ENCODE measurements around the gene RBBP4. TPM values are rescaled to one million over a fixed set of nuclear protein-coding genes. Genes with fewer than 3 reads are reported as not detected.

Gene RBBP4
- total and polyA plus RNA-seq, 2 of the 8 experiments (the other 6 are each of a cell fraction or from before 2014, with no cell fraction given) = 147 to 397 TPM

DNA sequence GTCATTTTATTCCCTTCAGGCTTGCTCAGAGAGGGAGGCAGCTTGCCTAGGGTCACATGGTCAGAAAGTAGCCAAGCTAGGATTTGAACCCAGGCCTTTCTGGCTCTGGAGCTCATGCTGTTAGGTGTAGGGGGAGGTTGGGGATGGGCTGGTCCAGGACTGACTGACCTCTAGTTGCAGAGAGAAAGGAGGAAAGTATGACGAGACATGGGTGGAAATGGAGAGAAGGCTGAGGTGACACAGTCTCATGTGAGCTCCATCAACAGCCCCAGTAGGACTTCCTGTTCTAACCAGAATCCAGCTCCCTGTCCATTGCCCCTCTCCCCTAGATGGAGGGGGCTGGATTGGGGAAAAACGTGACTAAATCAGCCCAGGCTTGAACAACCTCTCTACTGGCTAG, 67.0 kb downstream of the RBBP4 start:
- H3K4me2 ChIP-seq (ENCODE audit: insufficient read depth in 1 of 2, low read depth in 2 of 2, low read length in 2 of 2) = no peak overlapping the region
- no peak overlapping the region for H3K56ac ChIP-seq (replicated peaks; ENCODE audit: insufficient read length, low read depth, low read length)
- ChIA-PET CTCF (ENCODE audit: partially characterized antibody) (interaction anchor here (0.8 to 10.5 kb wide), 5 partner anchors 11 to 198 kb away, joined by 3 to 329 read pairs (median 4); no protein-coding TSS in a partner anchor), POLR2A (ENCODE audit: partially characterized antibody) (interaction anchor here (0.9 to 9.6 kb wide), 4 partner anchors 11 to 55 kb away, joined by 4 to 152 read pairs (median 8); no protein-coding TSS in a partner anchor)
- DNase-seq (ENCODE audit: low read depth in 1 of 2, low spot score in 2 of 2) (no peak), FAIRE-seq (no peak)
- peaks cover 0 to 13% (median 12%) of the 10 kb centered on the region in 4 experiments; a peak in 6 of 7 replicates for H3K4me1 ChIP-seq (replicated peaks in 1 of 4; ENCODE audit: control insufficient read depth in 3 of 4, insufficient read depth in 4 of 4, low read length in 3 of 4)
- H3K14ac ChIP-seq (ENCODE audit: insufficient read length) = no peak overlapping the region
- no peak overlapping the region for H4K8ac ChIP-seq (ENCODE audit: extremely low read depth, insufficient read depth, low read length)
- H3K23me2 ChIP-seq (ENCODE audit: low read depth, low read length) = no peaks in the 10 kb centered on the region
- H2AK5ac ChIP-seq (ENCODE audit: low read depth, low read length) = peak overlapping the region; percentile 60; the same call in 1 of the 2 replicates
- H2BK5ac ChIP-seq (ENCODE audit: low read depth, low read length) = no peak overlapping the region
- no peak overlapping the region for H3K9ac ChIP-seq (replicated peaks in 1 of 4; ENCODE audit: extremely low read depth in 1 of 4, low read depth in 3 of 4, low read length in 3 of 4)
- no peak overlapping the region for H2BK20ac ChIP-seq (ENCODE audit: low read length)
- no peak overlapping the region for H3K4ac ChIP-seq (replicated peaks; ENCODE audit: insufficient read length, low read depth, low read length)
- H2BK120ac ChIP-seq (replicated peaks; ENCODE audit: low read depth, low read length) = no peak overlapping the region
- no peak overlapping the region for H4K5ac ChIP-seq (ENCODE audit: insufficient read length, low read depth, low read length)
- no peaks in the 10 kb centered on the region for H4K20me1 ChIP-seq (replicated peaks in 1 of 2; ENCODE audit: control insufficient read depth in 1 of 2, insufficient read depth in 2 of 2, low read length in 2 of 2)
- H2BK12ac ChIP-seq (ENCODE audit: low read depth, low read length) = 0 out of 2 replicates have a peak overlapping the region, but pooled peaks have one; percentile 75
- H3K27ac ChIP-seq (ENCODE audit: low read depth, low read length) = no peak overlapping the region
- no peak overlapping the region for H3K18ac ChIP-seq (ENCODE audit: extremely low read depth, low read length)
- H3K79me1 ChIP-seq (ENCODE audit: low read depth, low read length) = no peaks in the 10 kb centered on the region
- H3K4me3 ChIP-seq (ENCODE audit: extremely low read depth in 1 of 4, insufficient read depth in 2 of 4, low read depth in 3 of 4, low read length in 4 of 4) = no peak overlapping the region
- no peak overlapping the region for H3K23ac ChIP-seq (ENCODE audit: insufficient read length)
- H4K91ac ChIP-seq (replicated peaks; ENCODE audit: insufficient read length, low read length) = no peak overlapping the region
- no peak overlapping the region for H2AFZ ChIP-seq (ENCODE audit: low read length)
- no peaks in the 10 kb centered on the region for H3K79me2 ChIP-seq (ENCODE audit: control insufficient read depth in 1 of 2, insufficient read depth in 2 of 2, low read length in 2 of 2)
- H3K36me3 ChIP-seq (ENCODE audit: control insufficient read depth in 2 of 4, insufficient read depth in 4 of 4, low read length in 3 of 4) = no peaks in the 10 kb centered on the region
- no peaks in the 10 kb centered on the region; a peak in 1 of 7 replicates for H3K27me3 ChIP-seq (replicated peaks in 1 of 4; ENCODE audit: control insufficient read depth in 3 of 4, extremely low read depth in 1 of 4, insufficient read depth in 3 of 4, low read length in 3 of 4)
- no peak overlapping the region for H2BK15ac ChIP-seq (ENCODE audit: low read length)
- 82% methylated on average over 2 of the region's 2 CpGs; no CpG with 5 or more reads in 1 of the 2 experiments for WGBS, 2 experiments (ENCODE audit: extremely low coverage in 1 of 2, insufficient coverage in 1 of 2, insufficient read length in 1 of 2, insufficient replicate concordance in 2 of 2, low coverage in 1 of 2, low lambda C conversion rate in 2 of 2, missing lambda C conversion rate in 1 of 2)
- H3K9me3 ChIP-seq (ENCODE audit: insufficient read depth in 2 of 2, low read depth in 1 of 2, low read length in 1 of 2) = no peaks in the 10 kb centered on the region
- TF ChIP-seq ZNF274 (IDR thresholded peaks at IDR 0.05; ENCODE audit: borderline replicate concordance, extremely low read depth, low read length) (no peak), MAFK (IDR thresholded peaks at IDR 0.05; ENCODE audit: low read depth, low read length) (no peak), CHD2 (IDR thresholded peaks at IDR 0.05; ENCODE audit: low read length) (no peak), SAP30 (IDR thresholded peaks at IDR 0.05; ENCODE audit: insufficient read depth, insufficient replicate concordance, low read length) (no peak), NRF1 (IDR thresholded peaks at IDR 0.05; ENCODE audit: low read depth, low read length) (no peak), BRCA1 (IDR thresholded peaks at IDR 0.05; ENCODE audit: low read depth, low read length) (no peak), TAF1 (IDR thresholded peaks at IDR 0.05; ENCODE audit: low read depth, low read length) (no peak), RNF2 (IDR thresholded peaks at IDR 0.05; ENCODE audit: borderline replicate concordance, low read depth, low read length, missing control alignments, poor library complexity, severe bottlenecking) (no peak), POU5F1 (IDR thresholded peaks at IDR 0.05; ENCODE audit: low read depth, low read length) (no peak), TEAD4 (IDR thresholded peaks at IDR 0.05; ENCODE audit: low read depth, low read length) (no peak), JUN (IDR thresholded peaks at IDR 0.05; ENCODE audit: low read depth, low read length) (no peak), SUZ12 (IDR thresholded peaks at IDR 0.05; ENCODE audit: low read length) (no peak)
